Measurements from ENCODE around the gene THRA.

THRA gene

GRCh38 chr17:40084477-40084876 is 21.7 kb downstream of the THRA start:
- FAIRE-seq = no peak

DNA sequence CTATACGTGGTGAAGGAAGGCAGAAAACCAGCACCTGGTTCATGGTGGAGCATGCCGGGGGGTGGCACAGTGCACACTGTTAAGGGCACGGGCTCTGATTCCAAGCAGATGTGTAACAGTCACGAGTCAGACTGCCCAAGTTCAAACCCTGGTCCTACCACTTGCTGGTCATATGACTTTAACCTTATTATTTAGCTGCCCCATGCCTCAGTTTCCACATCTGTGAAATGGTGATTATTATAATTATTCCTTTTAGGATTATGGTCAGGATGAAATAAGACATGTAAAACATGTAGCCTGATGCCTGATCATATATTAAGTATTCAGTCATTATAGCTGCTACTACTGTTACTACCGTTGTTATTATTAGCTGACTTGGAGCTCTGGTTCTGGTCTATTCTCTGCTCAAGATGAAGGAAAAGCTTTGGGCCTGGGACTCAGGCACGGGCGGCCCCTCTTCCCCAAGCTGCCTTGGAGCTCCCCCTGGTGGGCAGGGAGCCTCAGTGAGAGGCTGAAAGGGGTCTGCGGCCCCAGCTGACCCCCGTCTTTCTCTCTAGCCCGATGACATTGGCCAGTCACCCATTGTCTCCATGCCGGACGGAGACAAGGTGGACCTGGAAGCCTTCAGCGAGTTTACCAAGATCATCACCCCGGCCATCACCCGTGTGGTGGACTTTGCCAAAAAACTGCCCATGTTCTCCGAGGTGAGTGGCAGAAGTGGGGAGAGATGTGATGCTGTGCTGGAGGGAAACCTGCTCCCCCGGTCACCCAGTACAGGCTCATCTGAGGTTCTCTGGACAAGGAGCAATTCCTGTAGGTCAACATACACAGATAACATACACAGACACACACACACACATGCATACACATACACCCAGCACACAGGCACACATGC is 23.6 kb downstream of the THRA start:
- no peak for FAIRE-seq

GRCh38 chr17:40087049-40087794 is 24.5 kb downstream of the THRA start:
- no peak for FAIRE-seq

DNA sequence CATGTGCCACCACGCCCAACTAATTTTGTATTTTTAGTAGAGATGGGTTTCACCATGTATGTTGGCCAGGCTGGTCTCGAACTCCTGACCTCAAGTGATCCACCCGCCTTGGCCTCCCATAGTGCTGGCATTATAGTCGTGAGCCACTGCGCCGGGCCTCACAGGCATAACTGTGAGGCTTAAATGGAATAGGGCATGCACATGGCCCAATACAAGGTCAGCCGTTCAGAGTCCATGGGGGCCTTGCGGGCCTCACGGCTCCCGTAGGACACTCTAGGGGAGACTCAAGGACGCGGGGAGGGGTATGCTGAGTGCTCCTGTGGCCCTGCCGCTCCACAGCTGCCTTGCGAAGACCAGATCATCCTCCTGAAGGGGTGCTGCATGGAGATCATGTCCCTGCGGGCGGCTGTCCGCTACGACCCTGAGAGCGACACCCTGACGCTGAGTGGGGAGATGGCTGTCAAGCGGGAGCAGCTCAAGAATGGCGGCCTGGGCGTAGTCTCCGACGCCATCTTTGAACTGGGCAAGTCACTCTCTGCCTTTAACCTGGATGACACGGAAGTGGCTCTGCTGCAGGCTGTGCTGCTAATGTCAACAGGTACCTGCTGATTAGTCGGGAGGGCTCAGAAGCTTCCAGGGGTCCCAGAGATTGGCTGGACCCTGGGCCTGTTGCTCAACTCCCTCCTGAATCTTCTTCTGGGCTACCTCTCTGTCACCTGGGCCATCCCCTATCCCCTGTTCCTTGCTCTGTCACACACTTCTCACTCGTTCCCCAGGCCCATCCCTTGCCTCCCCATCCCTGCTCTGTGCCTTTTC is 25.3 kb downstream of the THRA start:
- FAIRE-seq = no peak

GRCh38 chr17:40089077-40089895 is 26.5 kb downstream of the THRA start:
- no peak for FAIRE-seq

- FAIRE-seq = no peak
These were observed 27.7 kb downstream of the THRA start for GRCh38 chr17:40090237-40091119.

DNA sequence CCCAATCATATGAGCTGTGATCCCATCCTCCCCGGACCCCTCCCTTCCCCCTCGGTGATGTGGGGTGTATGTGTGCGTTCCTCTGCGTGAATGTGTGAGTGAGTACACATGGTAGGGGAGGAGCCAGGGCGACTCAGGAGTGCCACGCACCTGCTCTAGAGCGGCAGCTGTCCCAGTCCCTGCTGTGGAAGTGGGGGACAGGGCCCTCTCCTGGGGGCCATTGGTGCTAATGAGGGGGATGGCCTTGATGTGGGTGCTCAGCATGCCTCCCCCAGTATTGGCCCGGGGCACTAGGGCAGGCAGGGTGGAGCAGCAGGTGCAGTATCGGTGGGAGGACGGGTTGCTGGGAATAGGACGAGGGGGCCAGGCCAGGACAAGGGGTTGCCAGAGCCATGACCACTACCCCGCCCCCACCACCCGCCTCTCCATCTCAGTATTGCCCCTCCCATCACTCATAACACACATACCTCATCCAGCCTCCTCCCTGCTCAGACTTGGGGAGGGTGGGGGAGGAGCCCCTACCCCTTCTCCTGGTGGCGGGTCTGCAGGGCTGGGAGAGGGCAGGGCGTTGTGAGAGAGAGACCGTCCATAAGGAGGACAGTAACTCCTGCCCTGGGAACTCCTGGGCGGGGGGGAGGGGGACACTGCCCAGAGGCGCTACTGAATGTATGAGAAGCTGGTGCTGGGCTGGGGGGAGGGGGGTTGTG is 29.1 kb downstream of the THRA start:
- no peak for FAIRE-seq

DNA sequence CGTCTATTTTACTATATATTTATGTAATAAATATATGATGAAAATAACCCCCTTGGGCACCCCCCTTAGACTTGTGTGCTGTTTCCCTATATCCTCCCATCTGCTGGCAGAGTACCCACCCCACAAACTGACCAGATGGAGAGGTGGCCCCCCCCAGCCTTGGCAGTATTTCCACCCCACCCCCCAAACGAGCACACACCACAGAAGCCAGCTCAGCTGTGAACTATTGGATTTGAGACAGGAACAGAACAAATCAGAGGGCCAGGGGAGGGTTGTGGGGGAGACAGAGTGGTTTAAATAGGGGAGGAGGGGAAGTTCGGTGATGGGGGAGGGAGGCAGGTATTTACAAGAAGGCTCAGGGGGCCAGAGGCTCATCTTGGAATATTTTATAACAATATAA is 29.8 kb downstream of the THRA start:
- FAIRE-seq = no peak

GRCh38 chr17:40093005-40093579 is 30.3 kb downstream of the THRA start:
- no peak for FAIRE-seq

DNA sequence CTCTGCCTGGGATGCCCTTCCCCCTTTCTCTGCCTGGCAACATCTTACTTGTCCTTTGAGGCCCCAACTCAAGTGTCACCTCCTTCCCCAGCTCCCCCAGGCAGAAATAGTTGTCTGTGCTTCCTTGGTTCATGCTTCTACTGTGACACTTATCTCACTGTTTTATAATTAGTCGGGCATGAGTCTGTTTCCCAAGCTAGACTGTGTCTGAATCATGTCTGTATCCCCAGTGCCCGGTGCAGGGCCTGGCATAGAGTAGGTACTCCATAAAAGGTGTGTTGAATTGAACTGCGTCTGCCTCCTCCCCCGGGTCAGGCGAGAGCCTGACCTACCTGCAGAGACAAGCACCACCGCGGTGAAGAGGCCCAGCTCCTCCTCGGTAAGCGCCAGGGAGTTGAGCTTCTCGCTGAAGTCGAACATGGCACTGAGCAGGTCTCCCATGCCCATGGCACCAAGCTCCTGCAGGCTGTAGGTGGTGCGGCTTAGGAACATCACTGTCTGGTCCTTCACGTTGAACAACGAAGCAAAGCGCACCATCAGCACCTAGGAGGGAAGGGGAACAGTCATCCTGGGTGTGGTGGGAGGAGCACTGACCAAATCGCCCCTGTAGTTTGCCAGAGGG is 30.9 kb downstream of the THRA start:
- FAIRE-seq = no peak

GRCh38 chr17:40094874-40095273 is 32.1 kb downstream of the THRA start:
- no peak for FAIRE-seq

GRCh38 chr17:40095351-40095943 is 32.7 kb downstream of the THRA start:
- FAIRE-seq = no peak

GRCh38 chr17:40095944-40096791 is 33.4 kb downstream of the THRA start:
- no peak for FAIRE-seq

DNA sequence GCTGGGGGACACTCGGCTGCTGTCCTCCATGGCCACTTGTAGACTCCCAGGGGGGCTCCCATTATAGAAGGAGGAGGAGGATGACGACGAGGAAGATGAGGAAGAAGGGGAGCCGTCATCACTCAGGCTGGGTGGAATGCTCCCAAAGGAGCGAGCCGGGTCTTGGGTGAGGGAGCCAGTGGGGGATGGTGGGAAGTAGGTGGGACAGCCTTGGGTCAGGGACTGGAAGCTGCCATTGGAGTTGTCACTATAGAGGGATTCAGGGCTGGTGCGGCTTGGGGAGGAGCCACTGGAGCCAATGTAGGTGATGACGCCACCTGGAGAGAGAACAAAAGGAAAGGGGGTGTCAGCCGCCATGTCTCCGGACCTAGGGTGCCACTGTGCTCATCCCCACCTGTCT is 34.3 kb downstream of the THRA start:
- no peak for FAIRE-seq

DNA sequence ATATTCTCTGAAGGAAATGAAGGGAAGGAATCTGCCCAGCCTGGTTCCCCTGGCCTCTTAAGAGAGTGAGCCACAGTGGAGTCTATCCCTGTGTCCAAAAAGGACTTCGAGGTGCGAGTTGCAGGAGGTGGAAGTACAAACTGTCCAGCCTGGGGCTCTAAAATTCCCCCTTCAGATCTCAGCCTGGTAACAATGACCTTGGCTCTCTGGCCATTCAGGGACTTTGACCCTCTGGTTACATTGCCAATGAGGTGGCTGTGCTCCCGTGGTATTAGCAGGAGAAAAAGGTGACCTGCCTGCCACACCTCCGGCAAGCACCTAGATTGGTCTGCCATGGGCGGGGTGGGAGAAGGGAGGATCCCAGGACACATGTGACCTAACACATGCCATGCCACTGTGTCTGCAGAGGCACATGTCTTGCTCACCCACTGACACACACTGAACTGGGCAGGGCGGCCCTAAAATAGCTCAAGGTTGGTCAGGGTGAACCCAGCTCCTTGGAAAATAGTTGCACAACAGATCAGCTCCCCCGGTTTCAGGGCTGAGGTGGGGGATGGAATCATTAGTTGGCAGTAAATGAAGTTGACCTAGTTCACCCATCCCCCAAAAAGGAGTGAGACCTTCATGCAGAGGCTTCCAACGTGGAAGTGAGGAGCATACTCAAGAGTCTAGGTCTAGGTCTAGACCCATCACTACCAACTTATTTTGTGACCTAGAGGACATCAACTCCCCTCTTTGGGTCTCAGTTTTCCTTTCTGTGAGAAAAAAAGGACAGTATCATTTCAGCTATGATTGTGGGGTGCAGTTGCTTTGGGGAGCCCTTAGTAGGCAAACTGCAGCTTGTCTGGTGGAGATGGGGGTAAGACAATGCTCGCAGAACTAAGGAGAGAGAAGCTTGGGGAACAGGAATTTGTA is 35.4 kb downstream of the THRA start:
- no peak for FAIRE-seq

DNA sequence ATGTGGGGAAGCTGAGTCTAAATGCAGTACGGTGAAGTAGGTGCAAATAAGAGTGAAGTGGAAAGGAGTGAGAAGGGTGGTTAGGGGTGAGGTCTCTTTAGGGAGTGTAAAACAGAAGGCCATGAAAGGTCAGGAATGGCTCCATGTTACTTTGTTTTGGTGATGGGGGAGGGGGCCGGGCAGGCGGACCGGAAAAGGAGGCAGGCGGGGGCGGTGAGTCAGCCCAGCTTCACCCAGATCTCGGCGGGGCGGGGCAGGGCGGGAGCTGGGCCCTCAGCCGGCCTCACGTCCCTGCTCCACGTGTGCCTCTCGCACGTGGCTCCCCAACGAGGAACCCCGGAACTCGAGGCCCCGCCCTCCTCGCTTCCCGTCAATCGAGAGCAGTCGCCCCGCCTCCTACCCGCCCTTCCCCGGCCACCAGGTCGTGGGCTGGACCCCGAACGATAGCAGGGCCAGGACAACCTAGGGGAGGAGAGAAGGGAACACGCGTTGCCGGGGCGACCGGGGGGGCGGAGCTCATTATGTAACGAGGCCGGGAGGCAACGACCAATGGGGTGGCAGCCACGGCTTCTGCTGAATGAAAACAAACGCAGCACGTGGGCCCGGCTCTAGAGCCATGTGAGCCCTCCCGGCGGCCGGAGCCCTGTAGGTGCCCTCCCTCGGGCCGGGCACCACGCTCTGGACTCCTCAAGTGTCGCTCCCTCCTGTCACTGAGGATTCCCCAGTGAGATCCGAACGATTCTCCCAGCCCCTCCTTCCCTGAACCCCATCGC is 36.3 kb downstream of the THRA start:
- peak; percentile 70 for FAIRE-seq

Data from TTC549 (cell line).